Umbilical cord (tissue), 2 donors: ENCODE measurements around the gene TMEM141. TPM values are rescaled to one million over a fixed set of nuclear protein-coding genes. Genes with fewer than 3 reads are reported as not detected.

ENCODE experiments used
- DNase-seq: peaks from one replicate; pipeline ENCODE4 v3.0.0-alpha.2; 2015; ENCODE audit warnings: low spot score
- total RNA-seq: library from RNA; depleted of rRNA; stranded (reverse); fragments of >200 nt; gene quantifications from one replicate; pipeline ENCODE4 v1.2.3, GENCODE V29; 2014; ENCODE audit warnings: low replicate concordance; ENCODE audit not compliant: insufficient read depth

The TMEM141 gene
- total RNA-seq, 1 donor from 2014 or later = 90.5 TPM

- no peak for DNase-seq
Measured at GRCh38 chr9:136814725-136815421, 23.7 kb downstream of the TMEM141 start.

GRCh38 chr9:136815422-136815782 lies 24.3 kb downstream of the TMEM141 start:
- no peak for DNase-seq

- peak; percentile 33 for DNase-seq
Measured at GRCh38 chr9:136820971-136821825, 30.1 kb downstream of the TMEM141 start.

GRCh38 chr9:136821826-136822544 lies 30.8 kb downstream of the TMEM141 start:
- no peak for DNase-seq

GRCh38 chr9:136823136-136824046 lies 32.2 kb downstream of the TMEM141 start:
- DNase-seq = no peak

GRCh38 chr9:136824496-136825225 lies 33.5 kb downstream of the TMEM141 start:
- no peak for DNase-seq

GRCh38 chr9:136825295-136826187 lies 34.4 kb downstream of the TMEM141 start:
- DNase-seq = no peak

GRCh38 chr9:136826188-136826541 lies 35.0 kb downstream of the TMEM141 start:
- no peak for DNase-seq

GRCh38 chr9:136826703-136827582 lies 35.8 kb downstream of the TMEM141 start:
- DNase-seq = no peak

GRCh38 chr9:136827794-136828473 lies 36.8 kb downstream of the TMEM141 start:
- no peak for DNase-seq

GRCh38 chr9:136828474-136829140 lies 37.5 kb downstream of the TMEM141 start:
- no peak for DNase-seq

- no peak for DNase-seq
Measured at GRCh38 chr9:136829412-136829811, 38.3 kb downstream of the TMEM141 start.

GRCh38 chr9:136829981-136830885 lies 39.1 kb downstream of the TMEM141 start:
- DNase-seq = no peak

GRCh38 chr9:136831002-136831719 lies 40.0 kb downstream of the TMEM141 start:
- DNase-seq = no peak

GRCh38 chr9:136831720-136832104 lies 40.6 kb downstream of the TMEM141 start:
- DNase-seq = no peak

GRCh38 chr9:136832581-136832980 lies 41.4 kb downstream of the TMEM141 start:
- no peak for DNase-seq
